Right renal pelvis (tissue), 4 donors: ENCODE measurements around the gene C21orf91. TPM values are rescaled to one million over a fixed set of nuclear protein-coding genes. Genes with fewer than 3 reads are reported as not detected.
A peak's percentile ranks its signal among the peaks of the same experiment; 100 is the strongest.

Source experiments
- DNase-seq, 4 donors: peaks; one replicate each; pipeline ENCODE4 v3.0.0-alpha.2; 2013; ENCODE audit warnings: low read depth in 4 of 4, low spot score in 3 of 4, missing footprints in 1 of 4
- polyA plus RNA-seq, 4 donors: library from polyadenylated mRNA; unstranded; fragments of 120-200 nt; gene quantifications; one replicate each; pipeline ENCODE4 v1.2.1, GENCODE V29; 2013; ENCODE audit not compliant: insufficient read length in 4 of 4

The C21orf91 gene
- polyA plus RNA-seq, result 10 to 100 TPM; 21.3 to 32.1 (median 31.3) TPM

GRCh38 chr21:17819114-17819876, at the start of gene C21orf91:
Gene C21orf91 (minus strand): TSS chr21:17819356. CDS start chr21:17818318, 1,038 bp downstream.
- DNase-seq, result peak; percentile 75 to 86 (median 80)

DNA sequence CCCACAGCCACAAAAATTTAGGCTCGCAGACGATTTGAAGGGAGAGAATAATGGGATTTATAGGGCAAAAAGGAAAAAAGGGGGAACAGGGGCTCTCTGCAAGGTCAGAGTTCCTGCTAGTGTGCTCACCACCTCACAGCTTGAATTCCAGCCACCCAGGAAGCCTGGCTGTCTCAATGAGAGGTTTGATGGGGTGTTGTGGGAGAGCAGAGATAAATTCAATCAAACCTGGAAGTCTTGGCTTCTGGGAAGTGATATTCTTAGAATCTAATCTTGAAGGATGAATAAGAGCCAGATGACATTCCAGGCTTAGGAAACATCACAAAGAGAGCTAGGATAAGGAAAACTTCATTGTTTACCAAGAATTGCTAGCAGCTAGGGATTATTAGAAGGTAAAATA, 47.4 kb upstream of the C21orf91 start:
- no peak for DNase-seq

- no peak for DNase-seq
Observed at GRCh38 chr21:17859661-17860060, 40.5 kb upstream of the C21orf91 start.

GRCh38 chr21:17858747-17859146, 39.6 kb upstream of the C21orf91 start:
- DNase-seq, result no peak

DNA sequence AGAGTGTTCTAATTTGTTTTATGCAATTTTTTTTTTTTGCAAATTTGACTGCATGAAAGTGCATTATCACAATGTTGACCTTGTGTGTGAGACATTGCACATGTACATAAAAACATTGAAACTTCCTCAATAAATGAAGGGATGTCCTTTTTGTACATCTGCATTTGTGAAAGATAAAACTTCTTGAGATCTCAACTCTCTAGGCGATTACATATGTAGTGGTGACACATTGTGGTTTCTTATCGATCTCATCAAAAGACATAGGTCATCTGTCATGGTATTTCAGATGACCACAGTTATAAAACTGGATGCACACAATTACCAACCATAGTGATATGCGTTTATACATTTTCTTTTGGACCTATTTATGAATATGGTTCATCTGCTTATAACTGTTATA, 35.6 kb upstream of the C21orf91 start:
- DNase-seq, result no peak

GRCh38 chr21:17853393-17854275, 34.5 kb upstream of the C21orf91 start:
- no peak for DNase-seq

GRCh38 chr21:17848228-17848627, 29.1 kb upstream of the C21orf91 start:
- no peak for DNase-seq

GRCh38 chr21:17841103-17841502, 21.9 kb upstream of the C21orf91 start:
- no peak for DNase-seq

- DNase-seq, result no peak
Observed at GRCh38 chr21:17834639-17835354, 15.6 kb upstream of the C21orf91 start.

DNA sequence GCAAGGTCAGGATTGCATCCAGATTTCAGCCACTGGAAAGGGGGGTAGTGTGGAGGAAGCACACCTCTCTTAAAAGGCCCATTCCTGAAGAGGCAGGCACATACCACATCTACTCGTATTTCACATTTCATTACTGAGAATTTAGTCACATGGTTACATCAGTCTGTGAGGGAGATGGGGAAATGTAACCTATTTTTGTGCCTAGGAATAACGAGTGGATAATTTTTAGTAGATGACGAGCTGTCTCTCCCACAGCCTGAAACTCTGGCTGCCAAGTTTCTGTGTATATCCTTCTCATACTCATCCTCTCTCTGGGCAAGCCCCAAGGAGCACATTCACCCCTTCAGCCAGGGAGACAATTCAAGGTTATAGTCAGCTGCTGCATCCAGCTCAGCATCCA, 10.3 kb upstream of the C21orf91 start:
- no peak for DNase-seq

DNA sequence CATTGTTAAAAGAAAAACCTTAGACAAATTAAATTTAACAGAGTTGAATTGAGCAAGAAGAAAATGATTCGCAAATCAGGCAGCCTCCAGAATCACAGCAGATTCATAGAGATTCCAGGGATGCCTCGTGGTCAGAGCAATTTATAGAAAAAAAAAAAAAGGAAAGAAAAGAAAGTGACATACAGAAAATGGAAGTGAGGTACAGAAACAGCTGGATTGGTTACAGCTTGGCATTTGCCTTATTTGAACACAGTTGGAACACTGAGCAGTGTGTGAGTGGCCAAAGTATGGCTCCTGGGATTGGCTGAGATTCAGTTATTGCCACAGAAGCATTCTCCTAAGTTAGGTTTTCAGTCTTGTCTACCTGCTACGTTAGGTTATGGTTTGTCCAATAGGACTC, 9.1 kb upstream of the C21orf91 start:
- DNase-seq, result no peak

GRCh38 chr21:17823846-17824245, 4.7 kb upstream of the C21orf91 start:
- no peak for DNase-seq

- DNase-seq, result no peak
Observed at GRCh38 chr21:17821121-17821520, 2.0 kb upstream of the C21orf91 start.

- no peak for DNase-seq
Observed at GRCh38 chr21:17819877-17820229, 697 bp upstream of the C21orf91 start.

GRCh38 chr21:17818186-17819113, 706 bp downstream of the C21orf91 start:
- peak; percentile 22 to 51 (median 38) for DNase-seq

DNA sequence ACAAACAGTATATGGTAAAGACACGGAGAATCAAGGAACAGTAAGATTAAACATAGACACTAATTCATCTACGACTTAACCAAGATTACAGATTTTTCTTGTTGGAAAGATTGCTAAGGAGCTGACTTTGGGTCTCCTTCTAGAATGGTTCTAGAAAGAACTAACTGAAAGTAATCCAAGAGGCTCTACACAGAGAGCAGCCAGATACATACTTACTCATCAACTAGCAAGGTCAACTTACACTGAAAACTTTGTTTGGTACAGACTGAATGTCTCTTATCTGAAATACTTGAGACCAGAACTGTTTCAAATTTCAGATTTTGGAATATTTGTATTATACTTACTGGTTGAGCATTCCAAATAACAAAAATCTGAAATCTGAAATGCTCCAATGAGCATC, 5.8 kb downstream of the C21orf91 start:
- DNase-seq, result no peak

GRCh38 chr21:17805966-17806365, 13.2 kb downstream of the C21orf91 start:
- DNase-seq, result no peak

DNA sequence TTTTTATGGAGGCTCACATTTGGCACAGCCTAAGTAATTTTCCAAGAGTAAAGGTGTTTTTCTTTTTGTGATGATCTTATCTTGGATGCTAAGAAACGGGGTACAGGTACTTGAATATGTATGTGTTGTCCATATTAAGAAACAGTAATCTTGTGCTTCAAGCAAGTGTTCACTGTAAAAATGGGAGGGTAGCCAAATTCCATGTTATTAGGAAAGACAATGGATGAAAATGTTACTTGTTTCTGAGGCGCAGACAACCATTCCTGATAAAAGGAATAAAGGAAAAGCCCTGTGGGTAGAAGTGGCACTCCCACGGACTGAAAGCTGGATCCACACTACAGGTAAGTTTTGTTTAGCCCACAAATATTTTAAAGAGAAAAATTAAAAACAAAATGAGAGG, 15.6 kb downstream of the C21orf91 start:
- DNase-seq, result no peak

DNA sequence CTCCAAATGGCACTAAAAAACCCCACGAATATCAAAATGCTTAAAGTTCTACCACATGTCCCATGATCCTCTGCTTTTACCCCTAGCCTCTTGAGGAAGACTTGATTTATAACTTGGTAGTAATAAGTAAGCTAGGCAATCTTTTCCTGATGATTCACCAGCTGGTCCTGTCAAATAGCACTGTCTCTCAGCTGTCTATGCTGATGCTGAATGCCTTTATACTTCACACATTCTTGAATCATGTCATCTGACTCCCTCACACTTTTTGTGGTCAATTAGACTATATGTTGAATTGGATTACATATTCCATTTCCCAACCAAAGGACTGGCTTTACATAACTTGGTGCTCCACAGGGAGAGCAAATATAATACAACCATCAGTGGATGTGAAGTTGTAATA, 16.6 kb downstream of the C21orf91 start:
- no peak for DNase-seq
